Activated CD8-positive, alpha-beta T cell treated with anti-CD3 and anti-CD28 coated beads for 36 hours (primary cell): Measurements from ENCODE around the gene EPHA6. TPM values are rescaled to one million over a fixed set of nuclear protein-coding genes. Genes with fewer than 3 reads are reported as not detected.

Source experiments
- ATAC-seq: fragments of 200-7000 bp; cut with Tn5 transposase; one replicate; pipeline ENCODE4 v1.10.0; 2021; ENCODE audit warnings: mild to moderate bottlenecking, moderate library complexity
- CTCF ChIA-PET: fragments of 350-600 bp; sonication (Branson Sonifier 250); formaldehyde crosslinking; loops from one replicate; lab custom pipeline; 2021; ENCODE audit warnings: antibody characterized with exemption; lab: Charles Lee
- POLR2A ChIA-PET: fragments of 350-600 bp; sonication (Branson Sonifier 250); formaldehyde crosslinking; loops from one replicate; lab custom pipeline; 2021; ENCODE audit warnings: antibody characterized with exemption; lab: Charles Lee
- DNase-seq: peaks from one replicate; pipeline ENCODE4 v3.0.0-alpha.2; 2020
- H3K27ac Mint-ChIP-seq: one replicate; pipeline ENCODE4 v1.8.0; 2021; ENCODE audit warnings: mild to moderate bottlenecking, mixed read lengths
- H3K27me3 Mint-ChIP-seq: one replicate; pipeline ENCODE4 v1.8.0; 2021; ENCODE audit warnings: mixed read lengths
- H3K36me3 Mint-ChIP-seq: one replicate; pipeline ENCODE4 v1.8.0; 2021; ENCODE audit warnings: low read depth, mixed read lengths
- H3K4me1 Mint-ChIP-seq: one replicate; pipeline ENCODE4 v1.8.0; 2021; ENCODE audit warnings: low read depth, mixed read lengths
- H3K4me3 Mint-ChIP-seq: one replicate; pipeline ENCODE4 v1.8.0; 2021; ENCODE audit warnings: mild to moderate bottlenecking, moderate library complexity, mixed read lengths
- H3K9me3 Mint-ChIP-seq: one replicate; pipeline ENCODE4 v1.8.0; 2021; ENCODE audit warnings: mixed read lengths
- CTCF ChIP-seq: fragments of 200-600 bp; IDR thresholded peaks from one replicate; pipeline ENCODE4 v1.8.0; 2022; ENCODE audit warnings: antibody characterized with exemption, mild to moderate bottlenecking
- intact Hi-C: fragments of 100-400 bp; cut with micrococcal nuclease; formaldehyde crosslinking; loops from one replicate; pipeline ENCODE4 v1.10.0; 2022
- total RNA-seq, 2 experiments: library from RNA; stranded (reverse); gene quantifications; one replicate each; pipeline ENCODE4 v1.2.3, GENCODE V29; 2021

EPHA6 gene
- total RNA-seq, 2 experiments from 2014 or later, result not detected

- H3K36me3 Mint-ChIP-seq, result no peaks in the 10 kb centered on the region
- no peaks in the 10 kb centered on the region for H3K9me3 Mint-ChIP-seq
- no peak overlapping the region for H3K27ac Mint-ChIP-seq
- no peak for DNase-seq
- no peak overlapping the region for H3K4me3 Mint-ChIP-seq
- ChIA-PET CTCF (interaction anchor here (0.6 kb wide), 1 partner anchor 283 kb away, joined by 3 read pairs; no protein-coding TSS in a partner anchor), POLR2A (no interaction called here)
- ATAC-seq, result no peak
- H3K27me3 Mint-ChIP-seq, result no peaks in the 10 kb centered on the region
- TF ChIP-seq CTCF, result no peak
- H3K4me1 Mint-ChIP-seq, result no peaks in the 10 kb centered on the region
- intact Hi-C loops, result no loop called here
These were observed 670.8 kb downstream of the EPHA6 start for GRCh38 chr3:97485206-97485605.

- Mint-ChIP-seq H3K36me3 (no peaks in the 10 kb centered on the region), H3K27ac (no peak overlapping the region), H3K4me1 (no peaks in the 10 kb centered on the region), H3K4me3 (no peak overlapping the region), H3K27me3 (no peaks in the 10 kb centered on the region), H3K9me3 (no peaks in the 10 kb centered on the region)
- DNase-seq (no peak), ATAC-seq (no peak)
- TF ChIP-seq CTCF, result no peak
- CTCF ChIA-PET, result no interaction called here
- intact Hi-C loops, result no loop called here
- POLR2A ChIA-PET, result no interaction called here
These were observed 673.2 kb downstream of the EPHA6 start for GRCh38 chr3:97487587-97487986.

GRCh38 chr3:97488741-97489140, 674.3 kb downstream of the EPHA6 start:
- POLR2A ChIA-PET, result no interaction called here
- H3K27ac Mint-ChIP-seq, result no peak overlapping the region
- intact Hi-C loops, result no loop called here
- CTCF ChIA-PET, result interaction anchor here (0.7 kb wide), 1 partner anchor 95 kb away, joined by 3 read pairs; no protein-coding TSS in a partner anchor
- DNase-seq, result no peak
- TF ChIP-seq CTCF, result no peak
- no peak for ATAC-seq
- H3K27me3 Mint-ChIP-seq, result no peaks in the 10 kb centered on the region
- no peaks in the 10 kb centered on the region for H3K4me1 Mint-ChIP-seq
- H3K36me3 Mint-ChIP-seq, result no peaks in the 10 kb centered on the region
- no peaks in the 10 kb centered on the region for H3K9me3 Mint-ChIP-seq
- no peak overlapping the region for H3K4me3 Mint-ChIP-seq

GRCh38 chr3:97495896-97496295, 681.5 kb downstream of the EPHA6 start:
- Mint-ChIP-seq H3K4me1 (no peaks in the 10 kb centered on the region), H3K9me3 (no peaks in the 10 kb centered on the region), H3K27me3 (no peaks in the 10 kb centered on the region), H3K27ac (no peak overlapping the region), H3K4me3 (no peak overlapping the region), H3K36me3 (no peaks in the 10 kb centered on the region)
- TF ChIP-seq CTCF, result no peak
- no peak for ATAC-seq
- ChIA-PET CTCF (no interaction called here), POLR2A (no interaction called here)
- intact Hi-C loops, result no loop called here
- no peak for DNase-seq

- DNase-seq, result no peak
- CTCF ChIA-PET, result no interaction called here
- no peak for TF ChIP-seq CTCF
- Mint-ChIP-seq H3K4me1 (no peaks in the 10 kb centered on the region), H3K4me3 (no peak overlapping the region), H3K36me3 (no peaks in the 10 kb centered on the region), H3K27me3 (no peaks in the 10 kb centered on the region), H3K27ac (no peak overlapping the region), H3K9me3 (peaks cover 4% of the 10 kb centered on the region)
- POLR2A ChIA-PET, result no interaction called here
- intact Hi-C loops, result no loop called here
- no peak for ATAC-seq
These were observed 682.7 kb downstream of the EPHA6 start for GRCh38 chr3:97497138-97497537.
